ENCODE data around the gene ADAM20. TPM values are rescaled to one million over a fixed set of nuclear protein-coding genes. Genes with fewer than 3 reads are reported as not detected.

The ADAM20 gene
- total RNA-seq, 1 experiment from 2014 or later, result 0.31 TPM

- H3K27ac ChIP-seq (ENCODE audit: low read length), result no peak overlapping the region
- ChIA-PET POLR2A (no interaction called here), CTCF (no interaction called here)
- H3K36me3 ChIP-seq (ENCODE audit: control insufficient read depth, insufficient read depth, low read length), result no peaks in the 10 kb centered on the region
- H3K9me3 ChIP-seq (ENCODE audit: control insufficient read depth, insufficient read depth, low read depth, low read length), result no peaks in the 10 kb centered on the region
- no peaks in the 10 kb centered on the region for H3K4me1 ChIP-seq (ENCODE audit: control insufficient read depth, insufficient read depth, low read length)
- no peak overlapping the region for H3K4me3 ChIP-seq (ENCODE audit: low read depth in 2 of 2, low read length in 2 of 2)
- no peaks in the 10 kb centered on the region for H3K27me3 ChIP-seq (ENCODE audit: control insufficient read depth, insufficient read depth, low read length)
- ATAC-seq (no peak), DNase-seq (ENCODE audit: low read depth, low spot score) (no peak)
- BruUV-seq (replicated peaks), result no TSS peak
- no peak for TF ChIP-seq POLR2AphosphoS5 (IDR thresholded peaks at IDR 0.05; ENCODE audit: low read depth, low read length)
- no peak for TF ChIP-seq TCF7L2 (IDR thresholded peaks at IDR 0.05; ENCODE audit: low read depth, low read length)
- no peak for TF ChIP-seq SIN3A (IDR thresholded peaks at IDR 0.05; ENCODE audit: borderline replicate concordance, insufficient read depth, low read depth, low read length)
- in situ Hi-C loops (cut with HindIII; ENCODE audit: low pct_unique_long_range_greater_than_20kb, low sequenced_read_pairs), result no loop called here
- intact Hi-C loops (cut with micrococcal nuclease; ENCODE audit: unreplicated experiment), result no loop called here
Observed at GRCh38 chr14:70573050-70573449, 38.2 kb upstream of the ADAM20 start.

GRCh38 chr14:70571139-70571538 is 36.3 kb upstream of the ADAM20 start:
- ATAC-seq, result no peak
- no peak overlapping the region for H3K27ac ChIP-seq (ENCODE audit: low read length)
- H3K27me3 ChIP-seq (ENCODE audit: control insufficient read depth, insufficient read depth, low read length), result no peaks in the 10 kb centered on the region
- POLR2A ChIA-PET, result no interaction called here
- H3K36me3 ChIP-seq (ENCODE audit: control insufficient read depth, insufficient read depth, low read length), result no peaks in the 10 kb centered on the region
- BruUV-seq (replicated peaks), result no TSS peak
- no peak for DNase-seq (ENCODE audit: low read depth, low spot score)
- no peaks in the 10 kb centered on the region for H3K9me3 ChIP-seq (ENCODE audit: control insufficient read depth, insufficient read depth, low read depth, low read length)
- in situ Hi-C loops (cut with HindIII; ENCODE audit: low pct_unique_long_range_greater_than_20kb, low sequenced_read_pairs) (no loop called here), intact Hi-C loops (cut with micrococcal nuclease; ENCODE audit: unreplicated experiment) (no loop called here)
- CTCF ChIA-PET, result no interaction called here
- H3K4me3 ChIP-seq (ENCODE audit: low read depth in 2 of 2, low read length in 2 of 2), result no peak overlapping the region
- TF ChIP-seq SIN3A (IDR thresholded peaks at IDR 0.05; ENCODE audit: borderline replicate concordance, insufficient read depth, low read depth, low read length) (no peak), REST (IDR thresholded peaks at IDR 0.05; ENCODE audit: insufficient read depth in 1 of 2, low read depth in 2 of 2, low read length in 1 of 2) (no peak), TCF7L2 (IDR thresholded peaks at IDR 0.05; ENCODE audit: low read depth, low read length) (no peak), POLR2AphosphoS5 (IDR thresholded peaks at IDR 0.05; ENCODE audit: low read depth, low read length) (no peak), CTCF (IDR thresholded peaks at IDR 0.05) (no peak)
- no peaks in the 10 kb centered on the region for H3K4me1 ChIP-seq (ENCODE audit: control insufficient read depth, insufficient read depth, low read length)

- H3K4me3 ChIP-seq (ENCODE audit: low read depth in 2 of 2, low read length in 2 of 2), result no peak overlapping the region
- peak; percentile 73; the same call in 1 of the 2 replicates for ATAC-seq
Observed at GRCh38 chr14:70567791-70568190, 33.0 kb upstream of the ADAM20 start.

More at GRCh38 chr14:70567791-70568190, 33.0 kb upstream of the ADAM20 start:
- peak; percentile 2 for DNase-seq (ENCODE audit: low read depth, low spot score)
- Histone ChIP-seq H3K27ac (ENCODE audit: low read length) (no peak overlapping the region), H3K9me3 (ENCODE audit: control insufficient read depth, insufficient read depth, low read depth, low read length) (no peaks in the 10 kb centered on the region), H3K27me3 (ENCODE audit: control insufficient read depth, insufficient read depth, low read length) (no peaks in the 10 kb centered on the region), H3K36me3 (ENCODE audit: control insufficient read depth, insufficient read depth, low read length) (no peaks in the 10 kb centered on the region), H3K4me1 (ENCODE audit: control insufficient read depth, insufficient read depth, low read length) (no peaks in the 10 kb centered on the region)
- in situ Hi-C loops (cut with HindIII; ENCODE audit: low pct_unique_long_range_greater_than_20kb, low sequenced_read_pairs) (no loop called here), intact Hi-C loops (cut with micrococcal nuclease; ENCODE audit: unreplicated experiment) (no loop called here)
- TF ChIP-seq REST (IDR thresholded peaks at IDR 0.05; ENCODE audit: insufficient read depth in 1 of 2, low read depth in 2 of 2, low read length in 1 of 2), result no peak
- TF ChIP-seq POLR2AphosphoS5 (IDR thresholded peaks at IDR 0.05; ENCODE audit: low read depth, low read length), result no peak
- peak; percentile 63 for TF ChIP-seq CTCF (IDR thresholded peaks at IDR 0.05)
- ChIA-PET CTCF (no interaction called here), POLR2A (no interaction called here)
- no TSS peak for BruUV-seq (replicated peaks)

Measured in Panc1 (cell line).